ENCODE results near the gene MYO9B.

MYO9B gene

GRCh38 chr19:17235971-17236777 lies 160.6 kb downstream of the MYO9B start:
- peak in 1 of 51 donors; percentile 3 for DNase-seq

GRCh38 chr19:17236811-17237543 lies 161.4 kb downstream of the MYO9B start:
- no peak for DNase-seq

GRCh38 chr19:17237747-17238706 lies 162.4 kb downstream of the MYO9B start:
- DNase-seq = no peak

- DNase-seq = no peak
Measured at GRCh38 chr19:17240062-17240752, 164.6 kb downstream of the MYO9B start.

GRCh38 chr19:17240826-17241399 lies 165.3 kb downstream of the MYO9B start:
- no peak for DNase-seq

GRCh38 chr19:17242431-17243208 lies 167.0 kb downstream of the MYO9B start:
- DNase-seq = peak in 2 of 51 donors; percentile 8 to 12

GRCh38 chr19:17243211-17243829 lies 167.7 kb downstream of the MYO9B start:
- peak in 1 of 51 donors; percentile 12 for DNase-seq

- peak in 8 of 51 donors; percentile 4 to 49 (median 21) for DNase-seq
Measured at GRCh38 chr19:17243830-17244617, 168.4 kb downstream of the MYO9B start.

- peak in 8 of 51 donors; percentile 2 to 33 (median 22) for DNase-seq
Measured at GRCh38 chr19:17244618-17245534, 169.3 kb downstream of the MYO9B start.

GRCh38 chr19:17245535-17245984 lies 170.0 kb downstream of the MYO9B start, which contains the start of gene NR2F6:
TSS of gene NR2F6 (minus strand) at chr19:17245919. CDS start at chr19:17245220, 699 bp downstream.
- DNase-seq = no peak

- DNase-seq = peak in 14 of 51 donors; percentile 19 to 48 (median 40)
Measured at GRCh38 chr19:17246681-17247425, 171.3 kb downstream of the MYO9B start.

- DNase-seq = no peak
Measured at GRCh38 chr19:17248011-17248776, 172.6 kb downstream of the MYO9B start.

- DNase-seq = no peak
Measured at GRCh38 chr19:17249887-17250548, 174.4 kb downstream of the MYO9B start.

- no peak for DNase-seq
Measured at GRCh38 chr19:17254636-17255035, 179.1 kb downstream of the MYO9B start.

- no peak for DNase-seq
Measured at GRCh38 chr19:17255150-17255621, 179.6 kb downstream of the MYO9B start.
